ENCODE results near the gene FOXO4. TPM values are rescaled to one million over a fixed set of nuclear protein-coding genes. Genes with fewer than 3 reads are reported as not detected.

Gene FOXO4
- total RNA-seq, 6 experiments from 2014 or later: 4.0 to 8.1 (median 6.0) TPM

- Mint-ChIP-seq H3K27ac (no peak overlapping the region), H3K4me3 (no peak overlapping the region), H3K36me3 (ENCODE audit: low read depth) (peaks cover 6% of the 10 kb centered on the region), H3K4me1 (ENCODE audit: low read depth) (peaks cover 19% of the 10 kb centered on the region), H3K27me3 (ENCODE audit: insufficient read depth) (peaks cover 2% of the 10 kb centered on the region; the same call in 1 of the 2 replicates), H3K9me3 (no peaks in the 10 kb centered on the region)
- peak; percentile 7 for DNase-seq
- no peak for TF ChIP-seq CTCF (IDR thresholded peaks at IDR 0.05)
Observed at GRCh38 chrX:71143508-71143907, 47.9 kb downstream of the FOXO4 start.

- Mint-ChIP-seq H3K9me3 (no peaks in the 10 kb centered on the region), H3K27ac (no peak within 1 kb of the TSS; the same call in 1 of the 2 replicates), H3K27me3 (ENCODE audit: insufficient read depth) (peaks cover 2% of the 10 kb centered on the region; the same call in 1 of the 2 replicates), H3K4me1 (ENCODE audit: low read depth) (peaks cover 19% of the 10 kb centered on the region), H3K4me3 (0 out of 2 replicates have a peak within 1 kb of the TSS, but pooled peaks have one; percentile 84), H3K36me3 (ENCODE audit: low read depth) (no peaks in the 10 kb centered on the region; the same call in 1 of the 2 replicates)
- TF ChIP-seq CTCF (IDR thresholded peaks at IDR 0.05): no peak
- DNase-seq: no peak
Observed at GRCh38 chrX:71144651-71145050, 49.0 kb downstream of the FOXO4 start, which contains the start of gene NLGN3. TSS of gene NLGN3 (plus strand) at chrX:71144841. CDS start at chrX:71147750, 2,909 bp downstream.

DNA sequence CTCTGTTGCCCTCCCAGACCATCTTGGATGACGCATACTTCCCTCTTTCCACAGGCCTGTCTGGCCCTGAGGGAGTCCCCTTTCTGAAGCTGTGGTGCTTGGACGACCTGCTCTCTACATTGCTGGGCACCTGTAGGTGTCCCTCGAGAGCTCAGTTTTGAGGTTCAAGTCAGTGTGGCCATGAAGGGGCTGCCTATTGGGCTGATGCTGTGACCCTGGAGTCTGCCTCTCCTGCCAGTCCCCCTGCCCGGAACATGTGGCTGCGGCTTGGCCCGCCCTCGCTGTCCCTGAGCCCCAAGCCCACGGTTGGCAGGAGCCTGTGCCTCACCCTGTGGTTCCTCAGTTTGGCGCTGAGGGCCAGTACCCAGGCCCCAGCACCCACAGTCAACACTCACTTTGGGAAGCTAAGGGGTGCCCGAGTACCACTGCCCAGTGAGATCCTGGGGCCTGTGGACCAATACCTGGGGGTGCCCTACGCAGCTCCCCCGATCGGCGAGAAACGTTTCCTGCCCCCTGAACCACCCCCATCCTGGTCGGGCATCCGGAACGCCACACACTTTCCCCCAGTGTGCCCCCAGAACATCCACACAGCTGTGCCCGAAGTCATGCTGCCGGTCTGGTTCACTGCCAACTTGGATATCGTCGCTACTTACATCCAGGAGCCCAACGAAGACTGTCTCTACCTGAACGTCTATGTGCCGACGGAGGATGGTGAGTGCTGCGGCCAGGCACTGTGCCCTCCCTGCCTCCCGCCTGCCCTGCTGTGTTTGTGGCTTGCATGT is 52.0 kb downstream of the FOXO4 start:
- DNase-seq: no peak
- Mint-ChIP-seq H3K4me1 (ENCODE audit: low read depth) (peaks cover 19% of the 10 kb centered on the region), H3K36me3 (ENCODE audit: low read depth) (no peaks in the 10 kb centered on the region; the same call in 1 of the 2 replicates), H3K4me3 (no peak overlapping the region), H3K9me3 (no peaks in the 10 kb centered on the region), H3K27ac (no peak overlapping the region), H3K27me3 (ENCODE audit: insufficient read depth) (peaks cover 2% of the 10 kb centered on the region)
- TF ChIP-seq CTCF (IDR thresholded peaks at IDR 0.05): no peak; the same call in 1 of the 2 replicates

GRCh38 chrX:71148278-71148663 is 52.6 kb downstream of the FOXO4 start:
- Mint-ChIP-seq H3K36me3 (ENCODE audit: low read depth) (no peaks in the 10 kb centered on the region; the same call in 1 of the 2 replicates), H3K27me3 (ENCODE audit: insufficient read depth) (peaks cover 2% of the 10 kb centered on the region), H3K4me3 (no peak overlapping the region), H3K27ac (no peak overlapping the region), H3K4me1 (ENCODE audit: low read depth) (peaks cover 19% of the 10 kb centered on the region), H3K9me3 (no peaks in the 10 kb centered on the region)
- no peak for TF ChIP-seq CTCF (IDR thresholded peaks at IDR 0.05)
- no peak for DNase-seq

DNA sequence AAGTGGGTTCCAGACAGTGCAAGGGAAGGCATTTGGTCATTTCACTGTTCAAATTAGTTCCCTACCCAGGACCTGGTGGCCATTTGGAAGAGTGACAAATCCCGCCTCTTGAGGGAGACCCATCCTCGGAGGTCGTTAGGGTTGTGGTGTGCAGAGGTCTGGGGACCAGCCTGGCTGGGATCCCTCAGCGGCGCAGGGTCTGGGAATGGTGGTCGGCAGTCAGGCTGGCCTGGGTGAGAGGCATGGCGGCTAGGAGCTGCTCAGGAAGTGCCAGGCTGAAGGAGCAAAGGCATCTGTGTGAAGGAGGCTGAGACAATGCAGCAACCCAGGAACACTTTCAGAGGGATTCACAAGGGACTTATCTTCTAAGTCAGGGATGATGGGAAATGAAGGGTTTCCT is 55.7 kb downstream of the FOXO4 start:
- H3K27ac Mint-ChIP-seq: no peak overlapping the region
- no peak for TF ChIP-seq CTCF (IDR thresholded peaks at IDR 0.05)
- no peak overlapping the region for H3K4me3 Mint-ChIP-seq
- H3K9me3 Mint-ChIP-seq: no peaks in the 10 kb centered on the region
- H3K4me1 Mint-ChIP-seq (ENCODE audit: low read depth): peaks cover 8% of the 10 kb centered on the region
- no peaks in the 10 kb centered on the region for H3K36me3 Mint-ChIP-seq (ENCODE audit: low read depth)
- H3K27me3 Mint-ChIP-seq (ENCODE audit: insufficient read depth): peaks cover 5% of the 10 kb centered on the region; the same call in 1 of the 2 replicates
- no peak for DNase-seq

Other genes with a start within 250 kb of the FOXO4 start
- not detected for gene TEX11, start 187.1 kb upstream of the FOXO4 start, total RNA-seq (2021; fragmentation: NEBNext Ultra II Directional; extraction: Animal tissue kit (Norgen Biotek cat#: 25700))
- gene SLC7A3, start 164.8 kb upstream of the FOXO4 start, total RNA-seq (2021; fragmentation: NEBNext Ultra II Directional; extraction: Animal tissue kit (Norgen Biotek cat#: 25700)): not detected
- 100 to 1,000 TPM in 1 of 6 experiments, 10 to 100 TPM in 5; 87.0 to 101 (median 91.1) TPM for gene SNX12, start 27.5 kb upstream of the FOXO4 start, total RNA-seq (2021; fragmentation: NEBNext Ultra II Directional; extraction: Animal tissue kit (Norgen Biotek cat#: 25700))
- not detected for gene CXorf65, start 10.9 kb downstream of the FOXO4 start, total RNA-seq (2021; fragmentation: NEBNext Ultra II Directional; extraction: Animal tissue kit (Norgen Biotek cat#: 25700))
- under 1 TPM in 2 of 6 experiments, not detected in 4; 0.37 to 0.43 TPM for gene IL2RG, start 15.7 kb downstream of the FOXO4 start, total RNA-seq (2021; fragmentation: NEBNext Ultra II Directional; extraction: Animal tissue kit (Norgen Biotek cat#: 25700))
- gene MED12, start 22.7 kb downstream of the FOXO4 start, total RNA-seq (2021; fragmentation: NEBNext Ultra II Directional; extraction: Animal tissue kit (Norgen Biotek cat#: 25700)): 10 to 100 TPM; 22.8 to 31.2 (median 28.5) TPM
- under 1 TPM; 0.14 to 0.48 (median 0.29) TPM for gene NLGN3, start 49.0 kb downstream of the FOXO4 start, total RNA-seq (2021; fragmentation: NEBNext Ultra II Directional; extraction: Animal tissue kit (Norgen Biotek cat#: 25700))
- gene GJB1, start 127.4 kb downstream of the FOXO4 start, total RNA-seq (2021; fragmentation: NEBNext Ultra II Directional; extraction: Animal tissue kit (Norgen Biotek cat#: 25700)): not detected
- gene ZMYM3, start 158.3 kb downstream of the FOXO4 start, total RNA-seq (2021; fragmentation: NEBNext Ultra II Directional; extraction: Animal tissue kit (Norgen Biotek cat#: 25700)): 10 to 100 TPM; 26.3 to 32.4 (median 28.4) TPM
- gene NONO, start 187.8 kb downstream of the FOXO4 start, total RNA-seq (2021; fragmentation: NEBNext Ultra II Directional; extraction: Animal tissue kit (Norgen Biotek cat#: 25700)): 100 to 1,000 TPM; 367 to 495 (median 421) TPM
- under 1 TPM; 0.50 to 0.95 (median 0.57) TPM for gene ITGB1BP2, start 205.9 kb downstream of the FOXO4 start, total RNA-seq (2021; fragmentation: NEBNext Ultra II Directional; extraction: Animal tissue kit (Norgen Biotek cat#: 25700))

Data from HFFc6 (cell line).